Measurements from ENCODE around the gene SLC22A12. TPM values are rescaled to one million over a fixed set of nuclear protein-coding genes. Genes with fewer than 3 reads are reported as not detected.

SLC22A12 gene
- total and polyA plus RNA-seq, 2 donors (not counting 3 experiments of a cell fraction or from before 2014, with no cell fraction given): not detected

DNA sequence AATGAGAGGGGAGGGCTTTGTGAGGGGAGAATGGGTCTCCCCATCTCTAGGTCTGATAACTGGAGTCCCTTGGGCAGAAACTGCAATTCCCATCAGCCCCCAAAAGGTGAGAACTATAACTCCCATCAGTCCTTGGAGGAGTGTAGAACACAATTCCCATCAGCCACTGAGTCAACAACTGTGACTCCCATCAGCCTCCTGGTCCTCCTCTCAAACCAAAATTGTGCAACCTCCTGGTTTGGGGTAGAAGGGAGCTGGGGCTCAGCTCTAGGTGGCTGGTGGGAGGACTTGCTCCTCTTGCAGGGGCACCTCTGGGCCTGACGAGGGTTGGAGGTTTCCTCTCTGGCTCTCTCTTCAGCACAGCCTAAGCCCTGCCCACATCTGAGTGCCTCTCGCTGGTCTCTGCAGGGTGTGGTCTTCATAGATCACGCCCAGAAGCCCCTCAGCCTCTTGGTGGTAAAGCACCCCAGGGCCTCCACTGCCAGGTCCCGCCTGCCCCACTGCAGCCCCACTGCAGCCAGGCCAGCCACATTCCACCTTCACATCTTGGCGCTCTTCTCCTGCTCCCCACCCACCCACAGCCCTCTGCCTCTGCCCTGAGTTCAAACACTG, 18.5 kb downstream of the SLC22A12 start:
- H3K4me2 ChIP-seq (ENCODE audit: insufficient read depth, low read length): no peak overlapping the region
- no peak overlapping the region for H3K9ac ChIP-seq (replicated peaks; ENCODE audit: extremely low read depth, insufficient read depth, low read length)
- no peaks in the 10 kb centered on the region for H3K9me1 ChIP-seq (replicated peaks; ENCODE audit: control insufficient read depth, extremely low read depth, insufficient read depth, low read length)
- no peak overlapping the region for H2AFZ ChIP-seq (ENCODE audit: low read depth, low read length)
- H3K4me3 ChIP-seq (replicated peaks in 1 of 3; ENCODE audit: insufficient read depth in 1 of 3, low read depth in 1 of 3, low read length in 3 of 3): no peak overlapping the region
- no TSS peak for BruUV-seq (replicated peaks)
- no peak for TF ChIP-seq EZH2 (IDR thresholded peaks at IDR 0.05; ENCODE audit: borderline replicate concordance, low read depth, low read length, severe bottlenecking)
- CTCF ChIA-PET: interaction anchor here (1.2 kb wide), 2 partner anchors 14 to 43 kb away, joined by 3 to 5 read pairs; no protein-coding TSS in a partner anchor
- H4K20me1 ChIP-seq (replicated peaks; ENCODE audit: control insufficient read depth, extremely low read depth, insufficient read depth, low read length): no peaks in the 10 kb centered on the region
- FAIRE-seq: no peak
- intact Hi-C loops (cut with micrococcal nuclease): no loop called here
- no peak overlapping the region for H3K27ac ChIP-seq (ENCODE audit: insufficient read depth, low read depth, low read length)
- no peaks in the 10 kb centered on the region for H3K4me1 ChIP-seq (ENCODE audit: control insufficient read depth, extremely low read depth, insufficient read depth, low read length)
- POLR2A ChIA-PET: no interaction called here
- no peaks in the 10 kb centered on the region for H3K79me2 ChIP-seq (ENCODE audit: control insufficient read depth, insufficient read depth, low read length)
- no peaks in the 10 kb centered on the region for H3K36me3 ChIP-seq (ENCODE audit: control insufficient read depth in 2 of 2, extremely low read depth in 1 of 2, insufficient read depth in 2 of 2, low read length in 2 of 2)
- dilution Hi-C loops (cut with MboI; ENCODE audit: extremely low pct_ligation_motif_present, low sequenced_read_pairs): no loop called here
- H3K9me3 ChIP-seq (replicated peaks; ENCODE audit: control insufficient read depth, insufficient read depth, low read length): no peaks in the 10 kb centered on the region
- peaks cover 9 to 15% of the 10 kb centered on the region in 2 experiments for H3K27me3 ChIP-seq (ENCODE audit: control insufficient read depth in 2 of 2, insufficient read depth in 2 of 2, low read length in 2 of 2)
- no peak for DNase-seq (ENCODE audit: low read depth, low spot score)

DNA sequence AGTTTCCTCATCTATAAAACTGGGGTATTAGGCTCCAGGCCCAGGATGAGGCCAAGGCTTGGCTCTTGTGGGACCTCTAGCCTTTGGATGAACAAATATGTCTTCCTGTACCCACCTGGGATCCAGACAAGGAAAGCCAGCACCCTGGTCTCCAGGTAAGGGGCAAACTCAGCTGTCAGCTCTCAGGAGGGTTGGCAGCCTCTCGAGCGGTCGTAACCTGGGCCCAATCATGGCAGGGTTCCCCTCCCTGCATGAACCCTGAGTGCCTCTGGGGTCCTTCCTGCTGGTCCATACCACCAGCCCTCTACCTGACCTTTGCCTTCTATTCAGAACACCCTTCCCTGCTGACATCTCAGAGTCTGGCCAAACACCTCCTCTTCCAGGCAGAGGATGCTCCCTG, 19.6 kb downstream of the SLC22A12 start:
- DNase-seq (ENCODE audit: low read depth, low spot score): no peak
- POLR2A ChIA-PET: no interaction called here
- Histone ChIP-seq H3K9me1 (replicated peaks; ENCODE audit: control insufficient read depth, extremely low read depth, insufficient read depth, low read length) (no peaks in the 10 kb centered on the region), H4K20me1 (replicated peaks; ENCODE audit: control insufficient read depth, extremely low read depth, insufficient read depth, low read length) (no peaks in the 10 kb centered on the region), H3K9me3 (replicated peaks; ENCODE audit: control insufficient read depth, insufficient read depth, low read length) (no peaks in the 10 kb centered on the region), H3K36me3 (ENCODE audit: control insufficient read depth in 2 of 2, extremely low read depth in 1 of 2, insufficient read depth in 2 of 2, low read length in 2 of 2) (no peaks in the 10 kb centered on the region), H3K27me3 (ENCODE audit: control insufficient read depth in 2 of 2, insufficient read depth in 2 of 2, low read length in 2 of 2) (peaks cover 9 to 15% of the 10 kb centered on the region in 2 experiments), H3K4me3 (replicated peaks in 1 of 3; ENCODE audit: insufficient read depth in 1 of 3, low read depth in 1 of 3, low read length in 3 of 3) (no peak overlapping the region), H2AFZ (ENCODE audit: low read depth, low read length) (no peak overlapping the region), H3K27ac (ENCODE audit: insufficient read depth, low read depth, low read length) (no peak overlapping the region), H3K79me2 (ENCODE audit: control insufficient read depth, insufficient read depth, low read length) (no peaks in the 10 kb centered on the region), H3K4me1 (ENCODE audit: control insufficient read depth, extremely low read depth, insufficient read depth, low read length) (no peaks in the 10 kb centered on the region), H3K9ac (replicated peaks; ENCODE audit: extremely low read depth, insufficient read depth, low read length) (no peak overlapping the region), H3K4me2 (ENCODE audit: insufficient read depth, low read length) (no peak overlapping the region)
- CTCF ChIA-PET: interaction anchor here (1.2 kb wide), 1 partner anchor 42 kb away, joined by 5 read pairs; no protein-coding TSS in a partner anchor
- FAIRE-seq: no peak
- intact Hi-C loops (cut with micrococcal nuclease): no loop called here
- dilution Hi-C loops (cut with MboI; ENCODE audit: extremely low pct_ligation_motif_present, low sequenced_read_pairs): no loop called here
- no peak for TF ChIP-seq EZH2 (IDR thresholded peaks at IDR 0.05; ENCODE audit: borderline replicate concordance, low read depth, low read length, severe bottlenecking)
- no peak for TF ChIP-seq FOS (IDR thresholded peaks at IDR 0.05; ENCODE audit: borderline replicate concordance, insufficient read depth, low read length)
- no peak for TF ChIP-seq JUN (IDR thresholded peaks at IDR 0.05; ENCODE audit: borderline replicate concordance, insufficient read depth, insufficient read length, low read depth)
- no peak for TF ChIP-seq GATA2 (IDR thresholded peaks at IDR 0.05; ENCODE audit: insufficient read depth, insufficient read length, low read depth, low read length)
- no peak for TF ChIP-seq POLR2AphosphoS5 (IDR thresholded peaks at IDR 0.05; ENCODE audit: insufficient read depth, low read depth, low read length)
- BruUV-seq (replicated peaks): no TSS peak
